K562 (cell line): ENCODE results near the gene MBP. TPM values are rescaled to one million over a fixed set of nuclear protein-coding genes. Genes with fewer than 3 reads are reported as not detected.

Source experiments
- ATAC-seq: fragments of 200-7000 bp; cut with Tn5 transposase; 3 replicates; pipeline ENCODE4 v1.9.1; 2020; ENCODE audit warnings: moderate library complexity
- BruUV-seq: library from RNA; stranded (reverse); fragments of 400-500 nt; replicated peaks from 2 replicates; lab custom pipeline; 2021; lab: Mats Ljungman, UMichigan
- CTCF ChIA-PET: fragments of 300-600 bp; formaldehyde crosslinking; extraction: SDS; loops from one replicate; lab custom pipeline; 2021; ENCODE audit warnings: low intra/inter-chr PET ratio; lab: Yijun Ruan, JAX
- POLR2A ChIA-PET: fragments of 300-600, 350-650 bp; sonication (Branson Sonifier 250); formaldehyde crosslinking; extraction: SDS; loops from one replicate; lab custom pipeline; 2021; ENCODE audit warnings: antibody characterized with exemption, inconsistent platforms; lab: Yijun Ruan, JAX
- DNase-seq, 4 experiments: peaks; one replicate each; pipeline versions ENCODE4 v3.0.0 to v3.0.0-alpha.2; 2011 to 2018; ENCODE audit warnings: low spot score in 3 of 4, mixed read lengths in 3 of 4; ENCODE audit errors: extremely low read depth in 1 of 4
- FAIRE-seq: peaks from 2 replicates; lab custom pipeline; 2011; peaks lifted over from hg19 to GRCh38; lab: Jason Lieb, UNC
- H2AFZ ChIP-seq: 2 replicates; pipeline ENCODE4 v1.6.0; 2011; ENCODE audit warnings: low read depth, low read length, control low read depth, inconsistent platforms
- H3K27ac ChIP-seq: fragments of 200-600 bp; 3 replicates; pipeline ENCODE4 v1.8.0; 2011; ENCODE audit warnings: low read depth, mild to moderate bottlenecking, control low read depth, inconsistent platforms, low read length, moderate library complexity, mixed read lengths; ENCODE audit errors: extremely low read depth
- H3K27me3 ChIP-seq, 2 experiments: fragments of 300-600 bp in 1 of 2; 2 replicates in 1 of 2; 3 replicates in 1 of 2; pipeline versions ENCODE4 v1.6.0 to v1.8.0; 2011; ENCODE audit warnings: inconsistent platforms in 2 of 2, low read length in 2 of 2, mild to moderate bottlenecking in 1 of 2, mixed read lengths in 1 of 2, moderate library complexity in 1 of 2; ENCODE audit not compliant: control insufficient read depth in 2 of 2, insufficient read depth in 2 of 2
- H3K36me3 ChIP-seq: fragments of 300-600 bp; 3 replicates; pipeline ENCODE4 v1.8.0; 2011; ENCODE audit warnings: mild to moderate bottlenecking, low read length, inconsistent platforms; ENCODE audit not compliant: control insufficient read depth, insufficient read depth
- H3K4me1 ChIP-seq, 2 experiments: fragments of 200-600 bp in 1 of 2; replicated peaks in 1 of 2; 2 replicates in 1 of 2; 3 replicates in 1 of 2; pipeline versions ENCODE4 v1.5.1 to v1.8.0; 2011; ENCODE audit warnings: inconsistent platforms in 2 of 2, low read length in 2 of 2, mild to moderate bottlenecking in 1 of 2, mixed read lengths in 1 of 2, moderate library complexity in 1 of 2; ENCODE audit not compliant: control insufficient read depth in 2 of 2, insufficient read depth in 2 of 2
- H3K4me2 ChIP-seq: 2 replicates; pipeline ENCODE4 v1.6.1; 2011; ENCODE audit warnings: low read length, control low read depth, inconsistent platforms, mixed read lengths; ENCODE audit not compliant: insufficient read depth
- H3K4me3 ChIP-seq: fragments of 200-600 bp; sonication (generic), shearing (Covaris generic); 2 replicates; pipeline ENCODE4 v1.5.1; 2016; ENCODE audit warnings: control low read depth, inconsistent platforms
- H3K79me2 ChIP-seq: fragments of 200-600 bp; 3 replicates; pipeline ENCODE4 v1.8.0; 2011; ENCODE audit warnings: low read length, inconsistent platforms; ENCODE audit not compliant: control insufficient read depth, insufficient read depth
- H3K9ac ChIP-seq, 2 experiments: 2 replicates each; pipeline versions ENCODE4 v1.6.0 to v1.6.1; 2011; ENCODE audit warnings: low read depth in 2 of 2, low read length in 2 of 2, control low read depth in 1 of 2, inconsistent platforms in 1 of 2, mild to moderate bottlenecking in 1 of 2, mixed read lengths in 1 of 2; ENCODE audit not compliant: insufficient read depth in 1 of 2
- H3K9me1 ChIP-seq: one replicate; pipeline ENCODE4 v1.6.0; 2011; ENCODE audit warnings: inconsistent platforms, mild to moderate bottlenecking, low read length, moderate library complexity; ENCODE audit not compliant: control insufficient read depth, insufficient read depth
- H3K9me3 ChIP-seq: replicated peaks from 2 replicates; pipeline ENCODE4 v1.5.1; 2011; ENCODE audit warnings: low read depth, low read length, inconsistent platforms; ENCODE audit not compliant: control insufficient read depth, insufficient read depth
- H4K20me1 ChIP-seq: replicated peaks from 2 replicates; pipeline ENCODE4 v1.6.1; 2011; ENCODE audit warnings: low read length, inconsistent platforms, mixed read lengths; ENCODE audit not compliant: control insufficient read depth, insufficient read depth
- CREM ChIP-seq: IDR thresholded peaks from 2 replicates; pipeline ENCODE4 v1.6.1; 2014; ENCODE audit warnings: antibody characterized with exemption, low read depth
- OTX1 ChIP-seq: fragments of 450-650 bp; formaldehyde crosslinking; IDR thresholded peaks from 2 replicates; pipeline ENCODE4 v1.4.0; 2022; ENCODE audit warnings: mild to moderate bottlenecking
- RUNX1 ChIP-seq: sonication (generic); IDR thresholded peaks from 2 replicates; pipeline ENCODE4 v1.6.1; 2016; ENCODE audit warnings: antibody characterized with exemption, low read depth
- TAF1 ChIP-seq: IDR thresholded peaks from 2 replicates; pipeline ENCODE4 v1.6.1; 2011; ENCODE audit warnings: mild to moderate bottlenecking, low read length, moderate library complexity; ENCODE audit not compliant: insufficient read depth, control insufficient read depth, severe bottlenecking; ENCODE audit errors: extremely low read depth
- ZNF41 ChIP-seq: fragments of 250-450 bp; sonication (Bioruptor Pico); conservative IDR thresholded peaks from 2 replicates; pipeline ENCODE4 v1.4.0; 2020; ENCODE audit warnings: mild to moderate bottlenecking
- ZNF699 ChIP-seq: fragments of 250-450 bp; sonication (Bioruptor Pico); IDR thresholded peaks from 2 replicates; pipeline ENCODE4 v1.8.0; 2021; ENCODE audit warnings: mild to moderate bottlenecking, moderate library complexity; ENCODE audit not compliant: insufficient replicate concordance
- WGBS: fragments of 100-300 bp; shearing (Covaris generic); methylation state at CpG from one replicate; pipeline ENCODE4 v1.1.6; 2016; ENCODE audit warnings: low coverage, mixed read lengths; ENCODE audit not compliant: insufficient coverage; ENCODE audit errors: missing lambda C conversion rate; 5-methylcytosine and 5-hydroxymethylcytosine counted together
- in situ Hi-C: fragments of 300-500 bp; cut with MboI; formaldehyde crosslinking; loops from 4 replicates; pipeline ENCODE4 v1.15.0; 2018; ENCODE audit warnings: inconsistent platforms, mixed read lengths
- intact Hi-C: fragments of 100-400 bp; cut with micrococcal nuclease; formaldehyde crosslinking; loops from 2 replicates; pipeline ENCODE4 v1.14.2; 2022
- polyA plus RNA-seq, 8 experiments: library from polyadenylated mRNA; depleted of rRNA in 4 of 8; stranded (reverse) in 5 of 8; unstranded in 3 of 8; fragments of >200 nt; fragmentation: Nextera tagmentation in 2 of 8; fragmentation: Illumina TruSeq in 1 of 8; extraction: Ambion mirVana in 2 of 8; extraction: Trizol in 1 of 8; gene quantifications; 2 replicates each; pipeline versions ENCODE4 v1.2.1 to v1.2.3, GENCODE V29; 2011 to 2014; ENCODE audit warnings: inconsistent platforms in 1 of 8, missing spikeins in 1 of 8
- total RNA-seq, 7 experiments: library from RNA; depleted of rRNA in 6 of 7; stranded (reverse); fragments of >200 nt in 6 of 7; fragmentation: Illumina TruSeq in 2 of 7; extraction: Trizol in 2 of 7; gene quantifications; 2 replicates each; pipeline versions ENCODE4 v1.2.1 to v1.2.3, GENCODE V29; 2011 to 2021; ENCODE audit warnings: low replicate concordance in 1 of 7
- TF ChIP-seq, protein P1 (sequence below): fragments of 450-650 bp; conservative IDR thresholded peaks from 2 replicates; pipeline ENCODE4 v1.6.1; 2016; ENCODE audit warnings: missing genetic modification characterization, low read depth, mild to moderate bottlenecking, control low read depth, missing compliant biosample characterization
- TF ChIP-seq, protein P2 (sequence below): fragments of 250-450 bp; sonication (Bioruptor Pico); IDR thresholded peaks from 2 replicates; pipeline ENCODE4 v1.8.0; 2021; ENCODE audit warnings: borderline replicate concordance, mild to moderate bottlenecking, moderate library complexity; ENCODE audit not compliant: poor library complexity, severe bottlenecking

The MBP gene
- total and polyA plus RNA-seq, 9 of the 15 experiments (the other 6 are each of a cell fraction or from before 2014, with no cell fraction given): 0.09 TPM; not detected in 8

DNA sequence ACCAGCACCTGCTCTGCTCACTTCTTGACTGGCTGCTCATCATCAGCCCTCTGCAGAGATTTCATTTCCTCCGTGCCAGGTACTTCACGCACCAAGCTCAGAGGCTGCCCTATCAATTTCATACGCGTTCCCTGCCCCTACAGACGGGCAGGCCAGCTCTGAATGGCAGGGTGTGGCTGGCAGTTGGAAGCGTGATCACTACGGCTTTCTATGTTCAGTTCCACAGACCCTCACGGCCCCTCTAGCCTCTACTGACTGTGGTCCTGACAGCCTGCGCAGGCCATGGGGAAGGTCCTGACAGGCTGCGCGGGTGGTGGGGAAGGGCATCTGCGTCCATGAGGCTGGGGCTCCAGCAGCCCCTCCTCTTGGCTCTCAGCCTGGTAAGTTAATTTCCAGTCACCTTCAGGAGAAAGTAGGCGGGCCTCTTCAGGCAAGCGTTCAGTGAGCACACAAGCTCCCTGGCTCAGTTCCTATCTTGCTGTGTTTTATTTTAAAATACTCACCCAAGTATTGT is 155.4 kb downstream of the MBP start:
- no TSS peak for BruUV-seq
- FAIRE-seq: no peak
- ChIA-PET POLR2A (no interaction called here), CTCF (no interaction called here)
- Histone ChIP-seq H3K9me3 (no peaks in the 10 kb centered on the region), H3K4me2 (no peak overlapping the region), H3K9ac (no peak overlapping the region), H3K27ac (no peak overlapping the region), H3K4me1 (no peaks in the 10 kb centered on the region), H3K9me1 (no peaks in the 10 kb centered on the region), H3K36me3 (no peaks in the 10 kb centered on the region), H3K27me3 (peaks cover 1 to 30% of the 10 kb centered on the region in 2 experiments; a peak in 4 of 5 replicates), H4K20me1 (no peaks in the 10 kb centered on the region; the same call in 1 of the 2 replicates), H3K4me3 (no peak overlapping the region), H2AFZ (no peak overlapping the region), H3K79me2 (no peaks in the 10 kb centered on the region)
- intact Hi-C loops: no loop called here
- in situ Hi-C loops: no loop called here
- TF ChIP-seq TAF1 (no peak), RUNX1 (no peak), ZNF41 (no peak), ZNF699 (no peak), CREM (no peak), OTX1 (CRISPR knock-in tag) (no peak)
- TF ChIP-seq, protein P1, sequence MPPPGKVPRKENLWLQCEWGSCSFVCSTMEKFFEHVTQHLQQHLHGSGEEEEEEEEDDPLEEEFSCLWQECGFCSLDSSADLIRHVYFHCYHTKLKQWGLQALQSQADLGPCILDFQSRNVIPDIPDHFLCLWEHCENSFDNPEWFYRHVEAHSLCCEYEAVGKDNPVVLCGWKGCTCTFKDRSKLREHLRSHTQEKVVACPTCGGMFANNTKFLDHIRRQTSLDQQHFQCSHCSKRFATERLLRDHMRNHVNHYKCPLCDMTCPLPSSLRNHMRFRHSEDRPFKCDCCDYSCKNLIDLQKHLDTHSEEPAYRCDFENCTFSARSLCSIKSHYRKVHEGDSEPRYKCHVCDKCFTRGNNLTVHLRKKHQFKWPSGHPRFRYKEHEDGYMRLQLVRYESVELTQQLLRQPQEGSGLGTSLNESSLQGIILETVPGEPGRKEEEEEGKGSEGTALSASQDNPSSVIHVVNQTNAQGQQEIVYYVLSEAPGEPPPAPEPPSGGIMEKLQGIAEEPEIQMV (tag): no peak
- TF ChIP-seq, protein P2, sequence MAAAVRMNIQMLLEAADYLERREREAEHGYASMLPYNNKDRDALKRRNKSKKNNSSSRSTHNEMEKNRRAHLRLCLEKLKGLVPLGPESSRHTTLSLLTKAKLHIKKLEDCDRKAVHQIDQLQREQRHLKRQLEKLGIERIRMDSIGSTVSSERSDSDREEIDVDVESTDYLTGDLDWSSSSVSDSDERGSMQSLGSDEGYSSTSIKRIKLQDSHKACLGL (CRISPR knock-in tag): no peak
- no peak for DNase-seq
- no peak for ATAC-seq
- WGBS: 56% methylated on average over 7 of the region's 14 CpGs
